LNCaP clone FGC (cell line): Measurements from ENCODE around the gene ZNF555.
A peak's percentile ranks its signal among the peaks of the same experiment; 100 is the strongest.
"Not testable (repeated sequence)": the region's sequence is repeated elsewhere in the genome, so short reads cannot be mapped to it uniquely, and the experiment has no call there.

ENCODE experiments used
- DNase-seq: peaks from one replicate; pipeline ENCODE4 v3.0.0-alpha.2; 2011; ENCODE audit warnings: low read depth
- H3K4me3 ChIP-seq: 2 replicates; pipeline ENCODE4 v1.5.1; 2011; ENCODE audit warnings: mild to moderate bottlenecking, low read depth, low read length, control low read depth
- CTCF ChIP-seq: IDR thresholded peaks from 2 replicates; pipeline ENCODE4 v1.5.1; 2012; ENCODE audit warnings: mild to moderate bottlenecking; ENCODE audit not compliant: control insufficient read depth, insufficient read depth; ENCODE audit errors: extremely low read depth

The ZNF555 gene

GRCh38 chr19:2896694-2897093 is 55.4 kb downstream of the ZNF555 start:
- no peak overlapping the region for H3K4me3 ChIP-seq
- no peak for TF ChIP-seq CTCF
- no peak for DNase-seq

GRCh38 chr19:2900296-2901252 is 59.3 kb downstream of the ZNF555 start, which contains the start of gene ZNF57:
TSS of gene ZNF57 (plus strand) at chr19:2900928. CDS start at chr19:2901046, 118 bp downstream.
- no peak for TF ChIP-seq CTCF
- H3K4me3 ChIP-seq = peak within 1 kb of the TSS; percentile 81
- peak; percentile 98 for DNase-seq

- no peak for DNase-seq
- no peak overlapping the region for H3K4me3 ChIP-seq
- no peak for TF ChIP-seq CTCF
Observed at GRCh38 chr19:2902590-2903218, 61.4 kb downstream of the ZNF555 start.

- not testable (repeated sequence) for H3K4me3 ChIP-seq, DNase-seq
Observed at GRCh38 chr19:2903326-2903725, 62.1 kb downstream of the ZNF555 start.

GRCh38 chr19:2905918-2906519 is 64.7 kb downstream of the ZNF555 start:
- no peak for TF ChIP-seq CTCF
- H3K4me3 ChIP-seq = no peak overlapping the region
- no peak for DNase-seq

GRCh38 chr19:2906631-2907195 is 65.4 kb downstream of the ZNF555 start:
- no peak for DNase-seq
- TF ChIP-seq CTCF = no peak
- H3K4me3 ChIP-seq = no peak overlapping the region
